Measurements from ENCODE around the gene EIF4G2.
"Not testable (repeated sequence)": the region's sequence is repeated elsewhere in the genome, so short reads cannot be mapped to it uniquely, and the experiment has no call there.

Gene EIF4G2

GRCh38 chr11:10846660-10847059, 37.9 kb upstream of the EIF4G2 start:
- DNase-seq (ENCODE audit: low read depth), result no peak
- no peak overlapping the region for H3K4me3 ChIP-seq (ENCODE audit: control insufficient read depth, low read depth, low read length)
- TF ChIP-seq CTCF (conservative IDR thresholded peaks at IDR 0.05; ENCODE audit: control insufficient read depth, insufficient read depth, low read depth, low read length), result no peak

- TF ChIP-seq CTCF (conservative IDR thresholded peaks at IDR 0.05; ENCODE audit: control insufficient read depth, insufficient read depth, low read depth, low read length), result no peak
- H3K4me3 ChIP-seq (ENCODE audit: control insufficient read depth, low read depth, low read length), result no peak overlapping the region
- no peak for DNase-seq (ENCODE audit: low read depth)
These were observed 36.9 kb upstream of the EIF4G2 start for GRCh38 chr11:10845589-10845988.

- no peak for DNase-seq (ENCODE audit: low read depth)
- no peak overlapping the region for H3K4me3 ChIP-seq (ENCODE audit: control insufficient read depth, low read depth, low read length)
- no peak for TF ChIP-seq CTCF (conservative IDR thresholded peaks at IDR 0.05; ENCODE audit: control insufficient read depth, insufficient read depth, low read depth, low read length)
These were observed 36.1 kb upstream of the EIF4G2 start for GRCh38 chr11:10844796-10845195.

GRCh38 chr11:10844356-10844755, 35.6 kb upstream of the EIF4G2 start:
- no peak overlapping the region for H3K4me3 ChIP-seq (ENCODE audit: control insufficient read depth, low read depth, low read length)
- no peak for DNase-seq (ENCODE audit: low read depth)
- no peak for TF ChIP-seq CTCF (conservative IDR thresholded peaks at IDR 0.05; ENCODE audit: control insufficient read depth, insufficient read depth, low read depth, low read length)

- no peak for DNase-seq (ENCODE audit: low read depth)
- H3K4me3 ChIP-seq (ENCODE audit: control insufficient read depth, low read depth, low read length), result no peak overlapping the region
- TF ChIP-seq CTCF (conservative IDR thresholded peaks at IDR 0.05; ENCODE audit: control insufficient read depth, insufficient read depth, low read depth, low read length), result no peak
These were observed 30.2 kb upstream of the EIF4G2 start for GRCh38 chr11:10838881-10839280.

GRCh38 chr11:10838083-10838482, 29.4 kb upstream of the EIF4G2 start:
- no peak overlapping the region for H3K4me3 ChIP-seq (ENCODE audit: control insufficient read depth, low read depth, low read length)
- no peak for TF ChIP-seq CTCF (conservative IDR thresholded peaks at IDR 0.05; ENCODE audit: control insufficient read depth, insufficient read depth, low read depth, low read length)

GRCh38 chr11:10836884-10837283, 28.2 kb upstream of the EIF4G2 start:
- not testable (repeated sequence) for DNase-seq (ENCODE audit: low read depth); H3K4me3 ChIP-seq (ENCODE audit: control insufficient read depth, low read depth, low read length)

More at GRCh38 chr11:10838083-10838482, 29.4 kb upstream of the EIF4G2 start:
- DNase-seq (ENCODE audit: low read depth), result no peak

All from fibroblast of mammary gland (primary cell).